Measurements from ENCODE around the gene THBS1.

THBS1 gene

DNA sequence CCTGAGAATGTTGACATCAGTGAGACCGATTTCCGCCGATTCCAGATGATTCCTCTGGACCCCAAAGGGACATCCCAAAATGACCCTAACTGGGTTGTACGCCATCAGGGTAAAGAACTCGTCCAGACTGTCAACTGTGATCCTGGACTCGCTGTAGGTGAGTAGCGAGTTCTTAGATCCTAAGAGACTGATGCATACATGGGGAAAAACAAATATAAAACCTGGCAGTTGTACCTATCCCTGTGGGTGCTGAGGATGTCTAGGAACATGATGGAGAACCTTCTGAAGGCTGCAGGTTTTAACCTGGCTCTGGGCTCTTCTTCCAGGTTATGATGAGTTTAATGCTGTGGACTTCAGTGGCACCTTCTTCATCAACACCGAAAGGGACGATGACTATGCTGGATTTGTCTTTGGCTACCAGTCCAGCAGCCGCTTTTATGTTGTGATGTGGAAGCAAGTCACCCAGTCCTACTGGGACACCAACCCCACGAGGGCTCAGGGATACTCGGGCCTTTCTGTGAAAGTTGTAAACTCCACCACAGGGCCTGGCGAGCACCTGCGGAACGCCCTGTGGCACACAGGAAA, 12.3 kb downstream of the THBS1 start:
- no peaks in the 10 kb centered on the region for H3K9me3 ChIP-seq (ENCODE audit: control extremely low read depth in 1 of 5, control insufficient read depth in 4 of 5, insufficient read depth in 2 of 5, low read depth in 1 of 5, low read length in 4 of 5)
- H3K36me3 ChIP-seq (ENCODE audit: control insufficient read depth in 4 of 4, insufficient read depth in 4 of 4, low read length in 3 of 4) = peaks cover 0 to 11% (median 0%) of the 10 kb centered on the region in 4 experiments
- H3K4me3 ChIP-seq (ENCODE audit: control insufficient read depth in 1 of 7, extremely low read depth in 1 of 7, insufficient read depth in 4 of 7, low read depth in 2 of 7, low read length in 6 of 7) = no peak overlapping the region
- DNase-seq = no peak
- no peaks in the 10 kb centered on the region for H3K4me1 ChIP-seq (ENCODE audit: control extremely low read depth in 1 of 4, control insufficient read depth in 4 of 4, insufficient read depth in 4 of 4, low read length in 3 of 4)
- no peaks in the 10 kb centered on the region for H3K27me3 ChIP-seq (replicated peaks in 2 of 5; ENCODE audit: control insufficient read depth in 4 of 5, insufficient read depth in 5 of 5, low read length in 4 of 5)
- WGBS (ENCODE audit: insufficient coverage) = 98% methylated on average over 15 of the region's 15 CpGs
- POLR2A ChIA-PET = no interaction called here
- CTCF ChIA-PET = no interaction called here
- H3K27ac ChIP-seq (ENCODE audit: insufficient read depth in 1 of 2, low read depth in 1 of 2, low read length in 2 of 2, poor library complexity in 1 of 2, severe bottlenecking in 2 of 2) = no peak overlapping the region

DNA sequence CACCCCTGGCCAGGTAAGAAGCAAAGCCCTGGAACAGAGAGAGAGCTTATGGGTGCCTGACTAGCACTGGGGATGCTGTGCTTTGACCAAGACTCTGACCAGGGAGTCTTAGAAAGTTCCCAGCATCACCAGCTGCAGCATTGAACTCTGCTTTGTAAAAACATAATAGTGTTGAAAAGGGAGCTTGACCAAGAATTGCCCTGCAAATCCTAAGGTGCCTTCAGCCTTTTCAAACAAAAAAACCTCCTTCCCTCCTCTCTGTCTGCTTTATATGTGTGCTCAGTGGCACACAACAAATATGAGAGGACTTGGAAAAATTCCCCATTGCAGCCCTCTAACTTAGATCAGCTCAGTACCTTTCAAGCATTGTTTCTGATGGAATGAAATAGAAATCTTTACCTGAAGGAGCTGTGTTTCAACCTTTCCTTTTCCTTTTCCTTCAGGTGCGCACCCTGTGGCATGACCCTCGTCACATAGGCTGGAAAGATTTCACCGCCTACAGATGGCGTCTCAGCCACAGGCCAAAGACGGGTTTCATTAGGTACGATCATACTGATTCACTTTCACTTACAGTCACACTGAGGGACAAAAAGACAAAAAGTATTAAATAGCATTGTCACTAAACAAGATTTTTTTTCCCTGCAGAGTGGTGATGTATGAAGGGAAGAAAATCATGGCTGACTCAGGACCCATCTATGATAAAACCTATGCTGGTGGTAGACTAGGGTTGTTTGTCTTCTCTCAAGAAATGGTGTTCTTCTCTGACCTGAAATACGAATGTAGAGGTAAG, 13.0 kb downstream of the THBS1 start:
- no peak for DNase-seq
- ChIA-PET CTCF (no interaction called here), POLR2A (interaction anchor here (0.8 kb wide), 1 partner anchor 1685 kb away, joined by 3 read pairs; no protein-coding TSS in a partner anchor)
- Histone ChIP-seq H3K36me3 (ENCODE audit: control insufficient read depth in 4 of 4, insufficient read depth in 4 of 4, low read length in 3 of 4) (peaks cover 0 to 9% (median 0%) of the 10 kb centered on the region in 4 experiments), H3K27ac (ENCODE audit: insufficient read depth in 1 of 2, low read depth in 1 of 2, low read length in 2 of 2, poor library complexity in 1 of 2, severe bottlenecking in 2 of 2) (no peak overlapping the region), H3K9me3 (ENCODE audit: control extremely low read depth in 1 of 5, control insufficient read depth in 4 of 5, insufficient read depth in 2 of 5, low read depth in 1 of 5, low read length in 4 of 5) (no peaks in the 10 kb centered on the region), H3K27me3 (replicated peaks in 2 of 5; ENCODE audit: control insufficient read depth in 4 of 5, insufficient read depth in 5 of 5, low read length in 4 of 5) (no peaks in the 10 kb centered on the region), H3K4me1 (ENCODE audit: control extremely low read depth in 1 of 4, control insufficient read depth in 4 of 4, insufficient read depth in 4 of 4, low read length in 3 of 4) (no peaks in the 10 kb centered on the region), H3K4me3 (ENCODE audit: control insufficient read depth in 1 of 7, extremely low read depth in 1 of 7, insufficient read depth in 4 of 7, low read depth in 2 of 7, low read length in 6 of 7) (no peak overlapping the region)
- 100% methylated on average over 5 of the region's 7 CpGs for WGBS (ENCODE audit: insufficient coverage)

DNA sequence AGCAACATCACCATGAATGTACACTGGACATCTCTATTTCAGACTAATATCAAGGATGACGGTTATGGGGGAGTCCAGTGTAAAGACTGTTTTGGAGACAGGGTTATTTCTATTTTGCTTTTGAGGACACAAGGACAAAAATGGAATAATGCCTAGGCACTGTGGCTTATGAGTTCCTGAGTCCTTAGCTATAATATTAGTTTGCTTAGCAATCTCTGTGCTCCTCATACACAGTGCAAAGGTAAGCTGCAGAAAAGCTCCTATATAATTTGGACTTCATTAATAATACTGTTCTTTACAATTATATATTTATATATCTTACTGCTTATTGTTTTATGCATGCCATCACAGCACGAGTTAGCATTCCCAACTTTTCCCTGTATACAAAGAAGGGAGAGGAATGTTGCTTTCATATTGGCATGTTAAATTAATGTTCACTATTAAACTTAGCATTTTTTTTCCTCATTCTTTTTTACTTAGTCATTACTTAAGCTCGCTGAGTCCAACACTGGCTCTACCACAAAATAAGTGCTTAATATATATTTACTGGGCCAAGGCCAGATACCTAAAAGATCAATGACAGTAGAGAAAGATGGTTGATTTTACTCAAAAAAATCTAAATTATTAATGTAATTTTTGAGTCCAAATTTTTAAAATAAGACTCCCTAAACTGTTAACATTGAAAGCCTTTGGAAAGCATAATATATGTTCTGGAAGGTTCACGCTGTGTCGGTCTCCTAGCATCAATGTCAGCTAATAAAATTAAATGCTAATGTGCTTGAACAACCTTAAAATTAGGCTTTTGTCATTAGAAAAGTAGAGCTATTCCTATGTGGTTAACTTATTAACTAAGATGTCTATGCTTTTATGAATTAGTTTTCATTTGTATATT, 13.8 kb downstream of the THBS1 start:
- ChIA-PET CTCF (interaction anchor here (1.2 kb wide), 1 partner anchor 15 kb away, joined by 3 read pairs; no protein-coding TSS in a partner anchor), POLR2A (interaction anchor here (0.8 kb wide), 1 partner anchor 1686 kb away, joined by 3 read pairs; no protein-coding TSS in a partner anchor)
- WGBS (ENCODE audit: insufficient coverage) = no CpG with 5 or more reads among the region's 5 CpGs
- Histone ChIP-seq H3K36me3 (ENCODE audit: control insufficient read depth in 4 of 4, insufficient read depth in 4 of 4, low read length in 3 of 4) (peaks cover 0 to 8% (median 0%) of the 10 kb centered on the region in 4 experiments), H3K4me3 (ENCODE audit: control insufficient read depth in 1 of 7, extremely low read depth in 1 of 7, insufficient read depth in 4 of 7, low read depth in 2 of 7, low read length in 6 of 7) (no peak overlapping the region), H3K4me1 (ENCODE audit: control extremely low read depth in 1 of 4, control insufficient read depth in 4 of 4, insufficient read depth in 4 of 4, low read length in 3 of 4) (no peaks in the 10 kb centered on the region), H3K9me3 (ENCODE audit: control extremely low read depth in 1 of 5, control insufficient read depth in 4 of 5, insufficient read depth in 2 of 5, low read depth in 1 of 5, low read length in 4 of 5) (no peaks in the 10 kb centered on the region), H3K27ac (ENCODE audit: insufficient read depth in 1 of 2, low read depth in 1 of 2, low read length in 2 of 2, poor library complexity in 1 of 2, severe bottlenecking in 2 of 2) (no peak overlapping the region), H3K27me3 (replicated peaks in 2 of 5; ENCODE audit: control insufficient read depth in 4 of 5, insufficient read depth in 5 of 5, low read length in 4 of 5) (no peaks in the 10 kb centered on the region)
- no peak for DNase-seq

DNA sequence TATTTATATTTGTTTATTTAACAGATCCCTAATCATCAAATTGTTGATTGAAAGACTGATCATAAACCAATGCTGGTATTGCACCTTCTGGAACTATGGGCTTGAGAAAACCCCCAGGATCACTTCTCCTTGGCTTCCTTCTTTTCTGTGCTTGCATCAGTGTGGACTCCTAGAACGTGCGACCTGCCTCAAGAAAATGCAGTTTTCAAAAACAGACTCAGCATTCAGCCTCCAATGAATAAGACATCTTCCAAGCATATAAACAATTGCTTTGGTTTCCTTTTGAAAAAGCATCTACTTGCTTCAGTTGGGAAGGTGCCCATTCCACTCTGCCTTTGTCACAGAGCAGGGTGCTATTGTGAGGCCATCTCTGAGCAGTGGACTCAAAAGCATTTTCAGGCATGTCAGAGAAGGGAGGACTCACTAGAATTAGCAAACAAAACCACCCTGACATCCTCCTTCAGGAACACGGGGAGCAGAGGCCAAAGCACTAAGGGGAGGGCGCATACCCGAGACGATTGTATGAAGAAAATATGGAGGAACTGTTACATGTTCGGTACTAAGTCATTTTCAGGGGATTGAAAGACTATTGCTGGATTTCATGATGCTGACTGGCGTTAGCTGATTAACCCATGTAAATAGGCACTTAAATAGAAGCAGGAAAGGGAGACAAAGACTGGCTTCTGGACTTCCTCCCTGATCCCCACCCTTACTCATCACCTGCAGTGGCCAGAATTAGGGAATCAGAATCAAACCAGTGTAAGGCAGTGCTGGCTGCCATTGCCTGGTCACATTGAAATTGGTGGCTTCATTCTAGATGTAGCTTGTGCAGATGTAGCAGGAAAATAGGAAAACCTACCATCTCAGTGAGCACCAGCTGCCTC, 14.7 kb downstream of the THBS1 start:
- peaks cover 0 to 8% (median 0%) of the 10 kb centered on the region in 4 experiments for H3K36me3 ChIP-seq (ENCODE audit: control insufficient read depth in 4 of 4, insufficient read depth in 4 of 4, low read length in 3 of 4)
- H3K27ac ChIP-seq (ENCODE audit: insufficient read depth in 1 of 2, low read depth in 1 of 2, low read length in 2 of 2, poor library complexity in 1 of 2, severe bottlenecking in 2 of 2) = no peak overlapping the region
- H3K4me3 ChIP-seq (ENCODE audit: control insufficient read depth in 1 of 7, extremely low read depth in 1 of 7, insufficient read depth in 4 of 7, low read depth in 2 of 7, low read length in 6 of 7) = no peak overlapping the region
- CTCF ChIA-PET = interaction anchor here (1.2 kb wide), 1 partner anchor 15 kb away, joined by 3 read pairs; no protein-coding TSS in a partner anchor
- POLR2A ChIA-PET = no interaction called here
- no peaks in the 10 kb centered on the region for H3K9me3 ChIP-seq (ENCODE audit: control extremely low read depth in 1 of 5, control insufficient read depth in 4 of 5, insufficient read depth in 2 of 5, low read depth in 1 of 5, low read length in 4 of 5)
- H3K27me3 ChIP-seq (replicated peaks in 2 of 5; ENCODE audit: control insufficient read depth in 4 of 5, insufficient read depth in 5 of 5, low read length in 4 of 5) = no peaks in the 10 kb centered on the region
- H3K4me1 ChIP-seq (ENCODE audit: control extremely low read depth in 1 of 4, control insufficient read depth in 4 of 4, insufficient read depth in 4 of 4, low read length in 3 of 4) = no peaks in the 10 kb centered on the region
- DNase-seq = no peak
- 100% methylated on average over 7 of the region's 8 CpGs for WGBS (ENCODE audit: insufficient coverage)

DNA sequence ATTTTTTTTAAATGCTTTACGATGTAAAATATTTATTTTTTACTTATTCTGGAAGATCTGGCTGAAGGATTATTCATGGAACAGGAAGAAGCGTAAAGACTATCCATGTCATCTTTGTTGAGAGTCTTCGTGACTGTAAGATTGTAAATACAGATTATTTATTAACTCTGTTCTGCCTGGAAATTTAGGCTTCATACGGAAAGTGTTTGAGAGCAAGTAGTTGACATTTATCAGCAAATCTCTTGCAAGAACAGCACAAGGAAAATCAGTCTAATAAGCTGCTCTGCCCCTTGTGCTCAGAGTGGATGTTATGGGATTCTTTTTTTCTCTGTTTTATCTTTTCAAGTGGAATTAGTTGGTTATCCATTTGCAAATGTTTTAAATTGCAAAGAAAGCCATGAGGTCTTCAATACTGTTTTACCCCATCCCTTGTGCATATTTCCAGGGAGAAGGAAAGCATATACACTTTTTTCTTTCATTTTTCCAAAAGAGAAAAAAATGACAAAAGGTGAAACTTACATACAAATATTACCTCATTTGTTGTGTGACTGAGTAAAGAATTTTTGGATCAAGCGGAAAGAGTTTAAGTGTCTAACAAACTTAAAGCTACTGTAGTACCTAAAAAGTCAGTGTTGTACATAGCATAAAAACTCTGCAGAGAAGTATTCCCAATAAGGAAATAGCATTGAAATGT, 15.6 kb downstream of the THBS1 start:
- Histone ChIP-seq H3K4me3 (ENCODE audit: control insufficient read depth in 1 of 7, extremely low read depth in 1 of 7, insufficient read depth in 4 of 7, low read depth in 2 of 7, low read length in 6 of 7) (no peak overlapping the region), H3K4me1 (ENCODE audit: control extremely low read depth in 1 of 4, control insufficient read depth in 4 of 4, insufficient read depth in 4 of 4, low read length in 3 of 4) (no peaks in the 10 kb centered on the region), H3K27ac (ENCODE audit: insufficient read depth in 1 of 2, low read depth in 1 of 2, low read length in 2 of 2, poor library complexity in 1 of 2, severe bottlenecking in 2 of 2) (no peak overlapping the region), H3K9me3 (ENCODE audit: control extremely low read depth in 1 of 5, control insufficient read depth in 4 of 5, insufficient read depth in 2 of 5, low read depth in 1 of 5, low read length in 4 of 5) (no peaks in the 10 kb centered on the region), H3K36me3 (ENCODE audit: control insufficient read depth in 4 of 4, insufficient read depth in 4 of 4, low read length in 3 of 4) (peaks cover 0 to 8% (median 0%) of the 10 kb centered on the region in 4 experiments), H3K27me3 (replicated peaks in 2 of 5; ENCODE audit: control insufficient read depth in 4 of 5, insufficient read depth in 5 of 5, low read length in 4 of 5) (no peaks in the 10 kb centered on the region)
- DNase-seq = no peak
- CTCF ChIA-PET = interaction anchor here (1.2 kb wide), 1 partner anchor 16 kb away, joined by 3 read pairs; no protein-coding TSS in a partner anchor
- POLR2A ChIA-PET = no interaction called here
- WGBS (ENCODE audit: insufficient coverage) = 80% methylated on average over 2 of the region's 5 CpGs

DNA sequence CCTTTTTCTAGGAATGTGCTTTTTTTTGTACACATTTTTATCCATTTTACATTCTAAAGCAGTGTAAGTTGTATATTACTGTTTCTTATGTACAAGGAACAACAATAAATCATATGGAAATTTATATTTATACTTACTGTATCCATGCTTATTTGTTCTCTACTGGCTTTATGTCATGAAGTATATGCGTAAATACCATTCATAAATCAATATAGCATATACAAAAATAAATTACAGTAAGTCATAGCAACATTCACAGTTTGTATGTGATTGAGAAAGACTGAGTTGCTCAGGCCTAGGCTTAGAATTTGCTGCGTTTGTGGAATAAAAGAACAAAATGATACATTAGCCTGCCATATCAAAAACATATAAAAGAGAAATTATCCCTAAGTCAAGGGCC, 16.5 kb downstream of the THBS1 start:
- Histone ChIP-seq H3K9me3 (ENCODE audit: control extremely low read depth in 1 of 5, control insufficient read depth in 4 of 5, insufficient read depth in 2 of 5, low read depth in 1 of 5, low read length in 4 of 5) (no peaks in the 10 kb centered on the region), H3K27me3 (replicated peaks in 2 of 5; ENCODE audit: control insufficient read depth in 4 of 5, insufficient read depth in 5 of 5, low read length in 4 of 5) (no peaks in the 10 kb centered on the region), H3K4me3 (ENCODE audit: control insufficient read depth in 1 of 7, extremely low read depth in 1 of 7, insufficient read depth in 4 of 7, low read depth in 2 of 7, low read length in 6 of 7) (no peak overlapping the region), H3K36me3 (ENCODE audit: control insufficient read depth in 4 of 4, insufficient read depth in 4 of 4, low read length in 3 of 4) (peaks cover 0 to 7% (median 0%) of the 10 kb centered on the region in 4 experiments), H3K4me1 (ENCODE audit: control extremely low read depth in 1 of 4, control insufficient read depth in 4 of 4, insufficient read depth in 4 of 4, low read length in 3 of 4) (no peaks in the 10 kb centered on the region), H3K27ac (ENCODE audit: insufficient read depth in 1 of 2, low read depth in 1 of 2, low read length in 2 of 2, poor library complexity in 1 of 2, severe bottlenecking in 2 of 2) (no peak overlapping the region)
- POLR2A ChIA-PET = no interaction called here
- no peak for DNase-seq
- CTCF ChIA-PET = no interaction called here
- WGBS (ENCODE audit: insufficient coverage) = no CpG with 5 or more reads among the region's 2 CpGs
